A549 treated with Hydrocortisone at 1 μM for 4 hours (cell line): ENCODE measurements around the gene KRT24. TPM values are rescaled to one million over a fixed set of nuclear protein-coding genes. Genes with fewer than 3 reads are reported as not detected.

ENCODE experiments used
- total RNA-seq: library from RNA; stranded (reverse); fragments of 200-300 nt; extraction: Qiagen RNA extraction; gene quantifications from 5 replicates; pipeline ENCODE4 v1.2.3, GENCODE V29; 2022

Gene KRT24
- not detected in 5 replicates for total RNA-seq

GRCh38 chr17:40703652-40704051 is at the start of gene KRT24:
KRT24 (minus strand) TSS chr17:40703752; CDS start chr17:40703693, 59 bp downstream.

GRCh38 chr17:40664582-40665333 is 38.8 kb downstream of the KRT24 start, which contains the start of gene KRT222:
KRT222 (minus strand) TSS chr17:40665177; CDS start chr17:40665099, 78 bp downstream.

Other genes with a start within 250 kb of the KRT24 start
- 192 to 284 TPM (median 275 TPM) in 5 replicates for gene TNS4, start 202.1 kb downstream of the KRT24 start, total RNA-seq
- gene CCR7, start 138.3 kb downstream of the KRT24 start, total RNA-seq = 0.73 to 1.5 TPM (median 0.97 TPM) in 5 replicates
- 103 to 112 TPM (median 105 TPM) in 5 replicates for gene SMARCE1, start 55.9 kb downstream of the KRT24 start, total RNA-seq
- gene KRT222, start 38.6 kb downstream of the KRT24 start, total RNA-seq = 0.31 to 0.58 TPM (median 0.43 TPM) in 4 of 5 replicates, not detected in the other
- not detected in 5 replicates for gene KRT25, start 51.6 kb upstream of the KRT24 start, total RNA-seq
- gene KRT26, start 68.4 kb upstream of the KRT24 start, total RNA-seq = not detected in 5 replicates
- gene KRT27, start 78.8 kb upstream of the KRT24 start, total RNA-seq = 0.06 TPM in 1 of 5 replicates, not detected in the others
- gene KRT28, start 96.2 kb upstream of the KRT24 start, total RNA-seq = not detected in 5 replicates
- 61.8 to 120 TPM (median 113 TPM) in 5 replicates for gene KRT10, start 118.9 kb upstream of the KRT24 start, total RNA-seq
- gene KRT12, start 163.5 kb upstream of the KRT24 start, total RNA-seq = not detected in 5 replicates
- gene KRT20, start 181.5 kb upstream of the KRT24 start, total RNA-seq = 0.14 to 0.41 TPM (median 0.17 TPM) in 5 replicates
- gene KRT23, start 233.9 kb upstream of the KRT24 start, total RNA-seq = 0.08 to 0.29 TPM (median 0.11 TPM) in 4 of 5 replicates, not detected in the other